OCI-LY3 (cell line): ENCODE measurements around the gene TNFRSF9.

Experiments
- H2AFZ ChIP-seq: fragments of 200-600, 300-600 bp; shearing (Covaris generic); 2 replicates; pipeline ENCODE4 v1.6.0; 2014; ENCODE audit warnings: antibody characterized with exemption, low read depth, low read length
- H3K27ac ChIP-seq: fragments of 200-600, 300-600 bp; sonication (generic); 2 replicates; pipeline ENCODE4 v1.5.1; 2014; ENCODE audit warnings: mild to moderate bottlenecking, low read length, moderate library complexity, mixed read lengths
- H3K27me3 ChIP-seq: fragments of 200-600, 300-600 bp; sonication (generic); 2 replicates; pipeline ENCODE4 v1.6.1; 2014; ENCODE audit warnings: low read depth, low read length, mixed read lengths
- H3K36me3 ChIP-seq: fragments of 200-600, 300-600 bp; sonication (generic); replicated peaks from 2 replicates; pipeline ENCODE3; 2014; ENCODE audit warnings: low read depth, low read length, mixed read lengths
- H3K4me1 ChIP-seq: fragments of 300-600, 200-600 bp; sonication (generic); 2 replicates; pipeline ENCODE4 v1.6.1; 2014; ENCODE audit warnings: low read length, mixed read lengths
- H3K4me2 ChIP-seq: fragments of 200-600, 300-600 bp; sonication (generic); 2 replicates; pipeline ENCODE4 v1.6.1; 2014; ENCODE audit warnings: low read length, mixed read lengths
- H3K4me3 ChIP-seq: fragments of 300-600, 200-600 bp; sonication (generic); 2 replicates; pipeline ENCODE4 v1.5.1; 2014; ENCODE audit warnings: antibody characterized with exemption, mild to moderate bottlenecking, low read length, moderate library complexity
- H3K79me2 ChIP-seq: fragments of 300-600, 200-600 bp; shearing (Covaris generic); 2 replicates; pipeline ENCODE4 v1.6.1; 2014; ENCODE audit warnings: mild to moderate bottlenecking, low read length, mixed read lengths
- H3K9ac ChIP-seq: fragments of 300-600, 200-600 bp; shearing (Covaris generic); 2 replicates; pipeline ENCODE4 v1.6.0; 2014; ENCODE audit warnings: mild to moderate bottlenecking, low read length, moderate library complexity
- H3K9me3 ChIP-seq: fragments of 200-600, 300-600 bp; shearing (Covaris generic); 2 replicates; pipeline ENCODE4 v1.6.1; 2014; ENCODE audit warnings: low read length, mixed read lengths; ENCODE audit not compliant: insufficient read depth
- H4K20me1 ChIP-seq: fragments of 200-600, 300-600 bp; sonication (generic); 2 replicates; pipeline ENCODE4 v1.6.1; 2016; ENCODE audit warnings: low read length, mixed read lengths; ENCODE audit not compliant: insufficient read depth
- EZH2phosphoT487 ChIP-seq: fragments of 200-600 bp; shearing (Covaris generic); IDR thresholded peaks from 2 replicates; pipeline ENCODE4 v1.6.1; 2018; ENCODE audit warnings: antibody characterized with exemption, mixed run types, low read depth
- TF ChIP-seq, protein P1 (sequence below): fragments of 200-600, 300-600 bp; sonication (generic); IDR thresholded peaks from 2 replicates; pipeline ENCODE4 v1.5.1; 2014; ENCODE audit warnings: antibody characterized with exemption, low read length, low read depth

Gene TNFRSF9

DNA sequence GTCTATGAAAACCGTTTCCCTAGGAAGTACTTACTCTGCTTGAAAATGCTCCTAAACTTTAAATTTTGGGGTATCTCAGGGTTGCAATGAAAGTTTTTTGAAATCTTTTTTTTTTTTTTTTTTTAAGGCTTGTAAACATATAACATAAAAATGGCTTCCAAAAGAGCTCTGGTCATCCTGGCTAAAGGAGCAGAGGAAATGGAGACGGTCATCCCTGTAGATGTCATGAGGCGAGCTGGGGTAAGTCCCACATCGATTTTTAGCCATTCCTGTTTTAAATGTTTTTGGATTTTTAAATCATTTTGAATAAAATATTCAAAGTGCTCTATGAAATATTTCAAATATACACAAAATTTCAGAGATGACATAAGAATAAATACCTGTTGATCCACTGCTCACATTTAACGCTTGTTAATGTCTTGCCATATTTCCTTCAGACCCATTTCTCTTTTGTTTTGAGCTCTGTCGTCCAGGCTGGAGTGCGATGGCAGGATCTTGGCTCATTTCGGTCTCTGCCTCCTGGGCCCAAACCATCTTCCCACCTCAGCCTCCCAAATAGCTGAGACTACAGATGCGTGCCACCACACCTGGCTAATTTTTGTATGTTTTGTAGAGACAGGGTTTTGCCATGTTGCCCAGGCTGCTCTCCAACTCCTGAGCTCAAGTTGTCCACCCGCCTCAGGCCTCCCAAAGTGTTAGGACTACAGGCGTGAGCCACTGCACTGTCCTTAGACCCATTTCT is 22.2 kb upstream of the TNFRSF9 start:
- Histone ChIP-seq H3K27me3 (no peaks in the 10 kb centered on the region), H3K9ac (peak overlapping the region; percentile 90), H3K4me2 (peak overlapping the region; percentile 84), H3K36me3 (peaks cover 23% of the 10 kb centered on the region), H3K79me2 (peaks cover 70% of the 10 kb centered on the region), H3K27ac (no peak overlapping the region), H4K20me1 (no peaks in the 10 kb centered on the region), H2AFZ (no peak overlapping the region), H3K4me3 (peak overlapping the region; percentile 99), H3K4me1 (peaks cover 10% of the 10 kb centered on the region; the same call in 1 of the 2 replicates), H3K9me3 (no peaks in the 10 kb centered on the region)
- TF ChIP-seq EZH2phosphoT487: no peak
- TF ChIP-seq, protein P1, sequence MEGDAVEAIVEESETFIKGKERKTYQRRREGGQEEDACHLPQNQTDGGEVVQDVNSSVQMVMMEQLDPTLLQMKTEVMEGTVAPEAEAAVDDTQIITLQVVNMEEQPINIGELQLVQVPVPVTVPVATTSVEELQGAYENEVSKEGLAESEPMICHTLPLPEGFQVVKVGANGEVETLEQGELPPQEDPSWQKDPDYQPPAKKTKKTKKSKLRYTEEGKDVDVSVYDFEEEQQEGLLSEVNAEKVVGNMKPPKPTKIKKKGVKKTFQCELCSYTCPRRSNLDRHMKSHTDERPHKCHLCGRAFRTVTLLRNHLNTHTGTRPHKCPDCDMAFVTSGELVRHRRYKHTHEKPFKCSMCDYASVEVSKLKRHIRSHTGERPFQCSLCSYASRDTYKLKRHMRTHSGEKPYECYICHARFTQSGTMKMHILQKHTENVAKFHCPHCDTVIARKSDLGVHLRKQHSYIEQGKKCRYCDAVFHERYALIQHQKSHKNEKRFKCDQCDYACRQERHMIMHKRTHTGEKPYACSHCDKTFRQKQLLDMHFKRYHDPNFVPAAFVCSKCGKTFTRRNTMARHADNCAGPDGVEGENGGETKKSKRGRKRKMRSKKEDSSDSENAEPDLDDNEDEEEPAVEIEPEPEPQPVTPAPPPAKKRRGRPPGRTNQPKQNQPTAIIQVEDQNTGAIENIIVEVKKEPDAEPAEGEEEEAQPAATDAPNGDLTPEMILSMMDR: no peak

DNA sequence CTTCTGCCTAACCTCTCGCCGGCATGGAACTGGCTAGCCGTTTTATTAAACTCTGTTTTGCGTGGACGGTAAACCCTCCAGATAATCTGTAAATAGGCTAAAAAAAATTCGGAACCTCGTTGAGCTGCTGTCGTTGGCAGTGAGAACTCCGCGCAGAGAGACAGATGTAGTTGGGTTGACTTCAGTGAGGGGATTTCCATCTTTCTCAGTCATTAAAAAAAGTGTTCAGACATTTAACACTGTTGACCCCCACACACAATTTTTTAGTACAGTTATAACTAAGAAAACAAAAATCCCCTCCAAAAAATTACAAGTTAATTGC is 21.3 kb upstream of the TNFRSF9 start:
- H3K27me3 ChIP-seq: no peaks in the 10 kb centered on the region
- H2AFZ ChIP-seq: no peak overlapping the region
- H3K9me3 ChIP-seq: no peaks in the 10 kb centered on the region
- peak overlapping the region; percentile 90 for H3K9ac ChIP-seq
- H3K4me3 ChIP-seq: peak overlapping the region; percentile 99
- H3K36me3 ChIP-seq: peaks cover 16% of the 10 kb centered on the region
- TF ChIP-seq, protein P1: no peak
- TF ChIP-seq EZH2phosphoT487: no peak
- peaks cover 10% of the 10 kb centered on the region; the same call in 1 of the 2 replicates for H3K4me1 ChIP-seq
- H4K20me1 ChIP-seq: no peaks in the 10 kb centered on the region
- H3K4me2 ChIP-seq: peak overlapping the region; percentile 84
- H3K27ac ChIP-seq: peak overlapping the region; percentile 52
- peaks cover 62% of the 10 kb centered on the region for H3K79me2 ChIP-seq

DNA sequence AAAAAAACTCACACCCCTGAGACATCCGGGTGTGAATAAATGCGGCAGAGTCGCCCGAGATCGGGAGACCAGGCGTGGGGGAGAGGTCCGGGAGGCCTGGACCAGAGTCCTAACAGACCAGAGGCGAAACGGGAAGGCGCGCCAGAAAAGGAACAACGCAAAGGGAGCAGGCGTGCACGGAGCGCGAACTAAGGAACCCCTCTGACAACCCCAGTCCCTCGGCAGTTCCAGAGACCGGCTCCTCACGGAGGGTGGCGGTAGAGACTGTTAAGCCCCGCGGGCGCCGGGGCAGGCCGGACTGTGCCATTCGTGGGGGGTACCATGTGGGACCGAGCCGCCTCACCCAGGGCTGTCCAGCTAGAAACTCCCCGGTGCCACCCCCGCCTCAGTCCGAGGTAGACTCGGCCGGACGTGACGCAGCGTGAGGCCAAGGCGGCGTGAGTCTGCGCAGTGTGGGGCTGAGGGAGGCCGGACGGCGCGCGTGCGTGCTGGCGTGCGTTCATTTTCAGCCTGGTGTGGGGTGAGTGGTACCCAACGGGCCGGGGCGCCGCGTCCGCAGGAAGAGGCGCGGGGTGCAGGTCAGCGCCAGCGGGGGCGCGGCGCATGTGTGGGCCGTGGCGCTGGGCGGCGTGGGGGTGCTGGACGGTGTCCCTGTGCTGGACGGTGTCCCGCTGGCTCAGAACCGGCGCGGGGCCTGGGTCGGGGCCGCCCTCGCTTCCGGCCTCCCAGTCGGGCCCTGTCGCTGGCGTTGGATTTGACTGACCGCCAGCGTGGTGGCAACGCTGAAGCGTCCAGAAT is 20.8 kb upstream of the TNFRSF9 start, which contains the start of gene PARK7:
PARK7 (plus strand) TSS at position 496 of the 798 bp plus-strand sequence. CDS start 1,075 bp downstream, outside the sequence.
- Histone ChIP-seq H2AFZ (peak within 1 kb of the TSS; percentile 69; the same call in 1 of the 2 replicates), H3K9me3 (no peaks in the 10 kb centered on the region), H4K20me1 (no peaks in the 10 kb centered on the region), H3K4me3 (peak within 1 kb of the TSS; percentile 99), H3K27ac (peak within 1 kb of the TSS; percentile 72), H3K9ac (peak within 1 kb of the TSS; percentile 94), H3K4me1 (peaks cover 10% of the 10 kb centered on the region; the same call in 1 of the 2 replicates), H3K79me2 (peaks cover 56% of the 10 kb centered on the region), H3K4me2 (peak within 1 kb of the TSS; percentile 84), H3K36me3 (peaks cover 16% of the 10 kb centered on the region), H3K27me3 (no peaks in the 10 kb centered on the region)
- TF ChIP-seq, protein P1: no peak
- TF ChIP-seq EZH2phosphoT487: no peak

DNA sequence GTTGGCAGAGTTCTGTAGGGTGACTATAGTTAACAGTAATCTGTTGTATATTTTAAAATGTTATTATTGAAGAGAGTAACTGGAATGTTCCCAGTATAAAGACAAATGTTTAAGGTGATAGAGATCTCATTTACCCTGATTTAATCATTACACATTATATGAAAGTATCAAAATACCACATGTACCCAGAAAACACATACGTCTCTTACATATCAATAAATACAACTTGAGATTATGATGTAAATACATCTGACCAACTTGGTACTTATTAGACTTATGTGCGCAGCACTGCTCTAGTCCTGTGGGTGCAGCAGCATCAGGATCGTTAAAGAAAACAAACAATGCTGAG is 20.2 kb upstream of the TNFRSF9 start:
- H3K4me3 ChIP-seq: peak overlapping the region; percentile 99
- H3K27me3 ChIP-seq: no peaks in the 10 kb centered on the region
- peak overlapping the region; percentile 72 for H3K27ac ChIP-seq
- H3K4me2 ChIP-seq: peak overlapping the region; percentile 78
- H3K4me1 ChIP-seq: peaks cover 10% of the 10 kb centered on the region; the same call in 1 of the 2 replicates
- H3K9me3 ChIP-seq: no peaks in the 10 kb centered on the region
- peaks cover 13% of the 10 kb centered on the region for H3K36me3 ChIP-seq
- H2AFZ ChIP-seq: peak overlapping the region; percentile 69; the same call in 1 of the 2 replicates
- H4K20me1 ChIP-seq: no peaks in the 10 kb centered on the region
- no peak for TF ChIP-seq EZH2phosphoT487
- TF ChIP-seq, protein P1: no peak
- H3K9ac ChIP-seq: peak overlapping the region; percentile 94
- peaks cover 51% of the 10 kb centered on the region for H3K79me2 ChIP-seq
